ENCODE data around the gene NTM.

NTM gene

GRCh38 chr11:132257871-132258270 lies 887.5 kb downstream of the NTM start:
- DNase-seq: no peak

DNA sequence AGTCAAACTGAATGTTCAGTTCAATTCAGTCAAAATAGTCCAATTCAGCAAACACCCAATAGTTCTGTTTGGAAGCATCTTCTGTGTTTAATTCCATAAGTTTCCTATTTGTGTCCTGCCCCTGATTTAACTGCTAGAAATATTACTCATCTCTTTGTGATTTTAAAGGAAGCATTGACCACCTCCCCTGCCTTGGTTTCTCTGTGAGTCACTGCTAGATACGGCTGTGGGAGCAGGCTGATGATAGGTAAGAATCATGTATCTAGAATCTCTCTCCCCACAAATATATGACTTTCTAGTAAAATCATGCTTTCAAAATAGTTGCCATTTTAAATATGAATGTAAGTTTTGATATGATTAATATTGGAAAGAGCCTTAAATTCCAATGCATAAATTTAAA lies 888.5 kb downstream of the NTM start:
- no peak for DNase-seq

- DNase-seq: no peak
These were observed 890.2 kb downstream of the NTM start for GRCh38 chr11:132260636-132261035.

DNA sequence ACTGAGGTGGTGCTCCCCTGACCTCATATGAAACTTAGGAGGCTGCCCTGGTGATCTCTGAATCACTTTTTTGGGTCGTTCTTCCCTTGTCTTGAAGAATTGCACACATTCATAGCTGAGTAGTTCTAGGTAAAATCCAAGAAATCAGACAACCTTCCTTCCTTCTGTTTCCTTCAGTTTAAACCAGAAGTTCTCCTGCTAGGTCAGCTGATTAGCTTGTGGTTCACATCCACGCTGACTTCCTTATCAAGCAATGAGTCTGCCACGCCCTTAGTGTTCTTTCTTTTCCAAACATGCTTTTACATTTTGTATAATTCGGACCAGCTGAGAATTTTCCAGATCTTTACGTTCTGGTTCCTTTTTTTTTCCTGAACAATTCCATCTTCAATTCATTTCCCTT lies 892.8 kb downstream of the NTM start:
- DNase-seq: no peak

- no peak for DNase-seq
These were observed 893.5 kb downstream of the NTM start for GRCh38 chr11:132263875-132264274.

- no peak for DNase-seq
These were observed 894.2 kb downstream of the NTM start for GRCh38 chr11:132264616-132265015.

GRCh38 chr11:132278801-132279574 lies 908.6 kb downstream of the NTM start:
- DNase-seq: no peak

DNA sequence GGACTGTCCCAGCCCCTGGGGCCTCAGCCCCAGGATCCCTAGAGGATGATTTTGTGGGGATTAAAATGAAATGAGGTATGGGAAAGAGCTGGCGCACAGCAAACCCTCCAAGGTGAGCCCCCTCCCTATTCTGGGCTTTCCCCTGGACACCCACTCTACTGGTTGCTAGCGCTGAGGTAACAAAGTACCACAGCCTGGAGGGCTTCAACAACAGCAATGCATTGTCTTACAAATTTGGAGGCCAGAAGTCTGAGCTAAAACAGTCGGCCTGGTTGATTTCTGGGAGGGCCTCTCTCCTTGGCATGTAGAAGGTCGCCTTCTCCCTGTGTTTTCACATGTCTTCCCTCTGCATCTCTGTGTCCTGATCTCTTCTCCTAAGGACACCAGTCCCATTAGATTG lies 913.6 kb downstream of the NTM start:
- DNase-seq: no peak

GRCh38 chr11:132284611-132285010 lies 914.2 kb downstream of the NTM start:
- no peak for DNase-seq

DNA sequence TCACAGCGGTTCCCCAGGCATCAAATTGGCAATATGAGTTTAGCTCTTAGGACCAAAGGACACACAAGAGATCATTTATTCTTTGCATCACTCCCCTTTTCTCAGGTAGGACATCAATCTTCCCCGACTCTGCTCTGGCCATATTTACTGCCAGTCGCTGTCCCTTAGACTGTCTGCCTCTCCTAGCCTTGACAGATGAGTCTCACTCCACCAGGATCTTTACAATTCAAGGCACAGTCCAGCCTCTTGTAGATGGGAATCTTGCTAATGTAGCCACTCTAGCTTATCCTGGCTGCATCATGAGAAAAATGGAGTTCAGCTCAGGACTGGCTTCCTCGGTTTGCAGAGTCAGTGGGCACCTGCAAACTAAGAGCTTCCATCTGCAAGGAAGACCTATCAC lies 915.2 kb downstream of the NTM start:
- no peak for DNase-seq

GRCh38 chr11:132286106-132286505 lies 915.7 kb downstream of the NTM start:
- no peak for DNase-seq

DNA sequence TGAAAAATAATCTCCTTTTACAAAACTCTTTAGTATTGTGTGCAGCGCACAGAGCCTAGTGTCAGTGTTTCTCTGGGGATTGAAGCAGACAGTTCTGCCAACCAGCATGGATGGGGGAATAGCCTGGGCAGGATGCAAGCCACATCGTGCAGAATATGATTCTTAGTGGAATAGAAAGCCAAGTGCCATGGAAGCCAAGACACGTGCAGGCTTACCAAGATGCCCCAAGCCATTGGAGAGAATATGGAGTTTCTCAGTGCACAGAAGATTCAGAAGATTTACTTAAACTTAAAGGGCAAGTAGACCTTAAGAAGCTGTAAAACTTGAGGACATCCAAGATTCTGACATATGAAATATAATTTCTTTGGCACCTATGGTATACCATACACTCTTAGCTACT lies 917.6 kb downstream of the NTM start:
- DNase-seq: no peak

DNA sequence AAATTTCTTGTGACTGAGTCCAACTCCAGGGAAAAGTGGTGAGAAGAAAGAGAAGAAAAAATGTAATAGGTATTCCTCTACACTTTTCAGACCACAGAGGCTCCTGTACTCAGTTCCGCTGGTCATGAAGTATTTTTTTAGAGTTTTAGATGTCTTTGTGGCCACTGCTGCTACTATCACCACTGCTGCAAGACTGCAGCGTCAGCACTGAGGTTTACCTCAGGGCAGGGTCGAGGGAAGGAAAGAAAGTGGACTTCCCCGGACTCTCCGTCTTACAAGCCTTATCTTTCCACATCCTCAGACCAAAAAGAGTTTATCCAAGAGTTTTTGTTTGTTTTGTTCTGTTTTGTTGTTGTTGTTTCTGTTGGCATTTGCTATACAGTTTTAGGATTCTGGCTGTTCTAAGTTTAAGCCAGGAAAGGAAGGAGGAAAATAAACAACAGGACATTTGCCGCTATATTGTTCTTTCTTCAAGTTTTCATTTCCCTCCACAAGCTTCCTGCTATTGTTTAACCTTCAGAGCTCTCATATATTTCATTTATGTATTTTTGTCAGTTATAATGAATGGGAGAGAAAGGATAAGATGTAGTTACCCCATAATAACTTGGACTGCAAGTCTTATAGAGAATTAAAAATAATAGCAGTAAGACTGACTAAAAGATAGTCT lies 919.3 kb downstream of the NTM start:
- no peak for DNase-seq

DNA sequence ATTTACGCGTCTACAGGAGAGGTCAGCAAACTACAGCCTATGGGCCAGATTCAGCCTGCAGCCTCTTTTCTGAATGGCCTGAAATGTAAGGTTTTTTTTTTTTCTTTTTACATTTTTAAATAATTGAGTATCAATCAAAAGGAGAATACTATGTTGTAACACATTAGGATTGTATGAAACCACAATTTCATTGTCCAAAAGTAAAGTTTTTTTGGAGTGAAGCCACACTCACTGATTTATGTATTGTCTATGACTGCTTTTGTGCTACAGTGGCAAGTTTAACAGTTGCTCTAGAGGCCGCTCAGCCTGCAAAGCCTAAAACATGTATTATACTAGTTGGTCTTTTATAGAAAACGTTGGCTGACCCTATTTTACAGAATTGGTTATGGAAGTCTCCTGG lies 923.2 kb downstream of the NTM start:
- DNase-seq: no peak

DNA sequence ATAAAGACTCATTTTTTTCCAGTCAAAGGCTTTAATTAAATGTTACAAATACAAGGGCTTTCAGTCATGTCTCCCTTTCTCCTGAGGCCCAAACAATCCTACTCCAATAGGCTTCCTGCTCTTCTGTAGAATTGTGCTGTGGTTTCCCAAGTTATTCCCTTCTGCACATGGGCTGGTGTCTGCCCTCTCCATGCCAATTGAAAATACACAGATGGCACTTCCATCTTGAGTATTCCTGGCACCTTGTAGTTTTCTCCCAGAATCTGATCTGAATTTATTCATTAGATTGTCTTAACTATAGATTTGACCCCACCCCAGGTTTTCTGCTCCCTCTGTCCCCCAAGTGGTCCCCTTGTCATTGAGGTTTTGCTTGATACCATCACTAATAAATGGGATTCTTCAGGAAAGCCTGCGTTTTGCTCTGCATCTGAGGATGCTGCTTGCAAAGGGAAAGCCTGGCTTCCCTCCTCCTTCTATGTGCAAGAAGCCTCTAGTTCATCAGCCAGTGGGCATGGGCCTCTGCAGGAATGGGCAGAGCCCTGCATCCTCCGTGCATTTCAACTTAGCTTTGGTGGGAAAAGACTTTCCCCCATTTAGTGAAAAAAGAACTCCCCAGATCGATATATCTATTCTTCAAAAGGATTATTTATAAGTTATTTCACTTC lies 926.7 kb downstream of the NTM start:
- no peak for DNase-seq

- DNase-seq: no peak
These were observed 927.9 kb downstream of the NTM start for GRCh38 chr11:132298357-132298756.

GRCh38 chr11:132300283-132300682 lies 929.9 kb downstream of the NTM start:
- DNase-seq: no peak

DNA sequence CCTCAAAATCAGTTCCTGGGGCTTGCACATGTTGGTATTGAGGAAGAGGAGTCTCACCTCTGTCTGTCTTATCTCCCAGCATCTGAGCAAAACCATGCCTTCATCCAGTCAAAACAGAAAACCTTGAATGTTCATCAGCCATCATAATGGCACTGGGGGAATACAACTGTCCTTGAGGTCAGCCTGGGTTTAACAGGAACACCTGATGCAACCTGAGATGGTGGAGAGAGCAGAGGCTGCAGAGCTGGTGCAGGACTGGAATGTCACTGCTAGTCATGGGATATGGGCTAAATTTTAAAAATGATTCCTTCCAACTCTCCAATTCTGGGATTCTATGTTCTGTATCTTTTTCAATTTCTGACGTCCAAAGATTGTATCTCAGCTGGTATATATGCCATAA lies 931.0 kb downstream of the NTM start:
- DNase-seq: no peak

DNA sequence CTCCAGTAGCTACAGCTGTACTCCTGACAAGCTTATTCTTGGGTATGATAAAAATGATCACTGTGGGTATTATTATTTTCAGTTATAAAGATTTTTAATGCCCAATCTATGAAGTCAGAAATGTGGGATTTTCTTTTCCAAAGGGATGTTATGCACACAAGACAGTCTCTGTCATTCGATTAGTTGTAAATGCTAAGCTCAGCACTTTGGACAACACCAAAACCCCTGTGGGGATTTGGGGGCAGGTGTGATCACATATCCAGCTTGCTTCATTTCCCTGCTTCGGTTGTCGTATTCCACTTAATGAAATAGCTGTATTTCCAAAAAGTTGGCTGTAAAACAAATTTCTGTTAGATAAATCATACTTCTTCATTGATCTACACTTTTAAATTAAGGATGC lies 931.5 kb downstream of the NTM start:
- no peak for DNase-seq

DNA sequence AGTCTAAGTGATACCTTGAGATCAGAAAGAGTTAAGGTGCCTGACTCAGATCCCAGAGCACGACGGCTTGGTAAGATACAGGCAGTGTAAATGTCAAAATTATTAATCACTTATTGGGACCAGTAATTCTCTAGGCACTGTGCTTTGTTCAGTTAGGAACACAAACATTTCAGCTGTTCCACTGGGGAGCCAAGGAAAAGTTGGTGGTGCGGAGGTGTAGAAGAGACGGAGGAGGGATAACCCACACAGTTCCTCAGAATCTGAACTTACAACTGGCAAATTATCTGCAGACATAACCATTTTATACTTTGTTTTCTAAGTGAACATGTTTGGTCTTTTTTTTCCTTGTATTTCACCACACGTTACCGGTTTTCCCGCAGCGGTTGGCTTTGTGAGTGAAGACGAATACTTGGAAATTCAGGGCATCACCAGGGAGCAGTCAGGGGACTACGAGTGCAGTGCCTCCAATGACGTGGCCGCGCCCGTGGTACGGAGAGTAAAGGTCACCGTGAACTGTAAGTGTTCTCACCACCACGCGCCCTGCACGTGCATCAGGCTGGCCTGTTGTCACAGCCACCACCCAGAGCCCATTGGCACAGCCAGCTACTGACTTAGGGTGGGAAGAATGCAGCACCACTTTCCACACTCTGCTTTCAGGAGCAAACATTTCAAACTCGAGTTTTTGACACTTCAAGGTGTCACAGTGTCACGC lies 937.0 kb downstream of the NTM start:
- no peak for DNase-seq

- no peak for DNase-seq
These were observed 940.3 kb downstream of the NTM start for GRCh38 chr11:132310390-132311375.

- no peak for DNase-seq
These were observed 941.3 kb downstream of the NTM start for GRCh38 chr11:132311703-132312102.

Data from activated naive CD4-positive, alpha-beta T cell treated with Interleukin-2 at 50 U/mL for 16 hours (primary cell).